GM19099 (cell line): ENCODE results near the gene PLA2G4B.

Experiments
- POLR2A ChIP-seq: IDR thresholded peaks from 3 replicates; pipeline ENCODE4 v1.6.1; 2011; ENCODE audit warnings: low read depth; ENCODE audit not compliant: insufficient read length; ENCODE audit errors: extremely low read depth

PLA2G4B gene

DNA sequence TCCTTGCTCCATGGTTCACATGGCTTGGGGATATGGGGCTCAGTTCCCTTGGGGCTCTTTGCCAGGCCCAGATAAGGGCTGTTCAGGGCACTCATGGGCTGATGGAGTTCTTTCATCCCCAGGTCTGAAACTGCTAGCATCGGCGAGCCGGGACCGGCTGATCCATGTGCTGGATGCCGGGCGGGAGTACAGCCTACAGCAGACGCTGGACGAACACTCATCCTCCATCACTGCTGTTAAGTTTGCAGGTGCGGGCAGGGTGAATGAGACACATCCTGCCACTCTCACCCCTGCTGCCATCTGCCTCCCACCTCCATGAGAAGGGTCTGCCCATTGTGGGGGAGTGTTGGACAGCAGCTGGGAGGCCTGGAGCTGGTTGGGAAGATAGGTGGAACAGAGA lies 21.9 kb upstream of the PLA2G4B start:
- no peak for TF ChIP-seq POLR2A

DNA sequence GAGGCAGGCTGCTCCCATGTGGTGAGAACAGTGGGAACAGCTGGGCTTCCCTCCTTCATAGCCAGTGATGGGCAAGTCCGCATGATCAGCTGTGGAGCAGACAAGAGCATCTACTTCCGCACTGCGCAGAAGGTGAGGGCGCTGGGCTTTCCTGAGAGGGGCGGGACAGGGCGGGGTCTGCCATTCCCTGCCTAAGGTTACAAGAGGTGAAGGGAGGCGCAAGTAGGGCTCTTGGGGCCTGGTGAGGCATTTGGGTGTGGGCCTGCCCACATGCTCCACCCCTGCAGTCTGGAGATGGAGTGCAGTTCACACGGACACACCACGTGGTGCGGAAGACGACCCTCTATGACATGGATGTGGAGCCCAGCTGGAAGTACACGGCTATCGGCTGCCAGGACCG lies 21.3 kb upstream of the PLA2G4B start:
- no peak for TF ChIP-seq POLR2A

- TF ChIP-seq POLR2A: no peak
These were observed 20.9 kb upstream of the PLA2G4B start for GRCh38 chr15:41817781-41818180.

GRCh38 chr15:41819455-41820050 lies 19.1 kb upstream of the PLA2G4B start:
- TF ChIP-seq POLR2A: no peak

DNA sequence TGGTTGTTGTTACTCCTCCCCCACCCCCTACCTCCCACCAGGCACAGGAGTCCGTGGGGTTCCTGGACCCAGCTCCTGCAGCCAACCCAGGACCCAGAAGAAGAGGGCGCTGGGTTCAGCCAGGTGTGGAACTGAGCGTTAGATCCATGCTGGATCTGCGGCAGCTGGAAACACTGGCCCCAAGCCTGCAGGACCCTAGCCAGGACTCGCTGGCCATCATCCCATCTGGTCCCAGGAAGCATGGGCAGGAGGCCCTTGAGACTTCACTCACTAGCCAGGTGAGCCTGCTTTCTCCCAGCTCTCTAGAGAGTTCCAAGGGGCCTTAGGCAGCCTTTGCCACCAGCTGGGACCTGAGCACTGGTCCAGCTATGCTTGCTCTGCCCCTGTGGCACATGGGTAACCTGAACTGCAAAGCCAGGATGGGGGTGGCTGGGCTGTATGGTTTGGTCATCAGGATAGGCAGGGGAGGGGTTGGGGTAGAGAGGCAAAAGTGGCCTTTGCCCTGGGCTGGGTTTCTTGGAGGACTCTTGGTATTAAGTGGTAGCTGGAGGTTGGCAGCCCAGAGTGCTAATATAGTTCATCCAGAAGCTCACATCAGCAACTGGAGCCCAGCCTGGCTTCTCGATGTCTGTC lies 17.7 kb upstream of the PLA2G4B start:
- TF ChIP-seq POLR2A: no peak

GRCh38 chr15:41821831-41822230 lies 16.8 kb upstream of the PLA2G4B start:
- TF ChIP-seq POLR2A: no peak

- no peak for TF ChIP-seq POLR2A
These were observed 16.2 kb upstream of the PLA2G4B start for GRCh38 chr15:41822471-41822870.

DNA sequence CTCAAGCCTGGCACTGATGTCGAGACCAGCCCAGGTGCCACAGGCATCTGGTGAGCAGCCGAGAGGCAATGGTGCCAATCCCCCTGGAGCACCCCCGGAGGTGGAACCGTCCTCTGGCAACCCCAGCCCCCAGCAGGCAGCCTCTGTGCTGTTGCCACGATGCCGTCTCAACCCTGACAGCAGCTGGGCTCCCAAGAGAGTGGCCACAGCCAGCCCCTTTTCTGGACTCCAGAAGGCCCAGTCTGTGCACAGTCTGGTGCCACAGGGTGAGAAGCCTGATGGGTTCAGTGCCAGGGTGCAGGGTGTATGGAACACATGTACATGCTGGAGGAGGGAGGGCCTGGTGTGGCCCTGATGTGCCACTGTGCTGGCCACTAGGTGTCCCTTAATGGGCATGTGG lies 15.7 kb upstream of the PLA2G4B start:
- TF ChIP-seq POLR2A: no peak

DNA sequence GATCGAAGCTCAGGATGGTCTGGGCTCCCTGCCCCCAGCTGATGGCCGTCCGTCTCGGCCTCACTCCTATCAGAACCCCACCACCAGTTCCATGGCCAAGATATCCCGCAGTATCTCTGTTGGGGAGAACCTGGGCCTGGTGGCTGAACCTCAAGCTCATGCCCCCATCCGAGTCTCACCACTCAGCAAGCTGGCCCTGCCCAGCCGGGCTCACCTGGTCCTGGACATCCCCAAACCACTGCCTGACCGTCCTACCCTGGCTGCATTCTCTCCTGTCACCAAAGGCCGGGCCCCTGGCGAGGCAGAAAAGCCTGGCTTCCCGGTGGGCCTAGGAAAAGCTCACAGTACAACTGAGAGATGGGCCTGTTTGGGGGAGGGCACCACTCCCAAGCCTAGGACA lies 15.1 kb upstream of the PLA2G4B start:
- TF ChIP-seq POLR2A: no peak

GRCh38 chr15:41824062-41824745 lies 14.4 kb upstream of the PLA2G4B start:
- no peak for TF ChIP-seq POLR2A

- no peak for TF ChIP-seq POLR2A
These were observed 13.5 kb upstream of the PLA2G4B start for GRCh38 chr15:41825145-41825544.

GRCh38 chr15:41825572-41826535 lies 12.8 kb upstream of the PLA2G4B start:
- TF ChIP-seq POLR2A: no peak

DNA sequence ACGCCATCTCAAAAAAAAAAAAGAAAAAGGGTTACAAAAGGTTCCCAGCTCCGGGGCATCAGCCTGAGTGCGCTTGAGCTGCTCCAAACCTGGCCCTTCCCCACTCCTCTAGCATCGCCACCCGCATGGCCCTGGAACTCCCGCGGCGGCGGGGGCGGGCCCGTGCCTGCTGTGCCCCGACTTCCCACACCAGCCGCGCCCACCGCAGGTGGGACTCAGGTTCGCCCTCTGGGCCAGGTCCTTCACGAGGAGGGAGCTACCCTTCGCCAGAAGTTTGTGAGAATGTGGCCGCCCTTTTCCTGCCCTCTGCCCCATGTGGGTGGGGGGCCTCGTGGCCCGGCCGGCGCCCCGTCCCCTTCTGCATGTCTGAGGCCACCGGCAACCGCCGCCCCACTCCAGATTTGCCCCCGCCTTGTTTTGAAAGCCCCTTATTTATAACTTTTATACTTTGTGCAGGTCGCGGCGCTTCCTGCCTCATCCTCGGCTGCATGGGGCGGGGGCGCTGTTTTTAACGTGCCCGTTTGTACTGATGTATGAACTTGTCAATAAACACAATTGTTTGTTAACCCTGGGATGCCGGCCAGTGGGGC lies 11.3 kb upstream of the PLA2G4B start:
- TF ChIP-seq POLR2A: no peak

GRCh38 chr15:41827880-41828806 lies 10.5 kb upstream of the PLA2G4B start, which contains the start of gene JMJD7:
JMJD7 (plus strand) TSS chr15:41828092; CDS start chr15:41828125, 33 bp downstream.
- peak; percentile 68 for TF ChIP-seq POLR2A
